Gastroesophageal sphincter (tissue), 4 donors: Measurements from ENCODE around the gene HDAC4. TPM values are rescaled to one million over a fixed set of nuclear protein-coding genes. Genes with fewer than 3 reads are reported as not detected.

ENCODE experiments used
- ATAC-seq: fragments of 150-250 bp; one replicate; pipeline ENCODE4 v1.9.1; 2016; ENCODE audit warnings: mild to moderate bottlenecking, moderate library complexity
- H3K27ac ChIP-seq, 4 donors: fragments of 200-600 bp; sonication (generic) in 3 of 4; 1 replicate in 3 of 4; 2 replicates in 1 of 4; pipeline ENCODE4 v1.5.1; 2016 to 2019
- H3K27me3 ChIP-seq: fragments of 200-600 bp; sonication (generic); one replicate; pipeline ENCODE4 v1.5.1; 2019
- H3K36me3 ChIP-seq, 2 donors: fragments of 200-600 bp; sonication (generic); one replicate each; pipeline ENCODE4 v1.5.1; 2019; ENCODE audit warnings: control low read depth in 1 of 2
- H3K4me1 ChIP-seq, 3 donors: fragments of 200-600 bp; sonication (generic); 1 replicate in 2 of 3; 2 replicates in 1 of 3; pipeline ENCODE4 v1.5.1; 2016 to 2019; ENCODE audit warnings: control low read depth in 2 of 3
- H3K4me3 ChIP-seq, 2 donors: fragments of 200-600 bp; sonication (generic); one replicate each; pipeline ENCODE4 v1.5.1; 2019; ENCODE audit warnings: mild to moderate bottlenecking in 1 of 2, moderate library complexity in 1 of 2
- H3K9me3 ChIP-seq, 3 donors: fragments of 200-600 bp; sonication (generic); one replicate each; pipeline ENCODE4 v1.5.1; 2017 to 2019; ENCODE audit warnings: control low read depth in 2 of 3
- CTCF ChIP-seq, 4 experiments: fragments of 200-600 bp in 2 of 4; fragments of 450-650 bp in 2 of 4; sonication (generic) in 1 of 4; IDR thresholded peaks; one replicate each; pipeline ENCODE4 v1.5.1; 2017 to 2019; ENCODE audit warnings: antibody characterized with exemption in 4 of 4, mild to moderate bottlenecking in 2 of 4, moderate library complexity in 2 of 4
- EP300 ChIP-seq: sonication (generic); formaldehyde crosslinking; IDR thresholded peaks from one replicate; pipeline ENCODE4 v1.6.1; 2017; ENCODE audit warnings: antibody characterized with exemption, mild to moderate bottlenecking
- POLR2A ChIP-seq, 2 donors: fragments of 450-650 bp; IDR thresholded peaks; one replicate each; pipeline ENCODE4 v1.6.1; 2017; ENCODE audit warnings: antibody characterized with exemption in 2 of 2, mild to moderate bottlenecking in 2 of 2, moderate library complexity in 1 of 2
- POLR2AphosphoS5 ChIP-seq: sonication (generic); formaldehyde crosslinking; IDR thresholded peaks from one replicate; pipeline ENCODE4 v1.6.1; 2017; ENCODE audit warnings: antibody characterized with exemption
- WGBS, 2 donors: methylation state at CpG; one replicate each; pipeline ENCODE4 v1.1.5; 2018; ENCODE audit warnings: low coverage in 1 of 2; 5-methylcytosine and 5-hydroxymethylcytosine counted together
- total RNA-seq, 4 donors: library from RNA; depleted of rRNA; stranded (reverse); fragments of >200 nt; gene quantifications; one replicate each; pipeline ENCODE4 v1.1.0, GENCODE V29; 2016

Gene HDAC4
- total RNA-seq, 4 donors from 2014 or later = 41.3 to 104 (median 85.8) TPM

- no peak for TF ChIP-seq EP300
- TF ChIP-seq POLR2AphosphoS5 = peak; percentile 56
- Histone ChIP-seq H3K9me3 (no peaks in the 10 kb centered on the region), H3K4me1 (peaks cover 0 to 20% (median 4%) of the 10 kb centered on the region in 3 donors), H3K27me3 (no peaks in the 10 kb centered on the region), H3K36me3 (peaks cover 0 to 89% of the 10 kb centered on the region in 2 donors), H3K27ac (peak overlapping the region in 3 of 4 donors; percentile 77 to 80 (median 79)), H3K4me3 (no peak overlapping the region)
- 56% methylated on average over 6 of the region's 16 CpGs; no CpG with 5 or more reads in 1 of the 2 donors for WGBS, 2 donors
- peak; percentile 87 for ATAC-seq
Measured at GRCh38 chr2:239151201-239152131, 249.4 kb downstream of the HDAC4 start.

GRCh38 chr2:239150125-239151011, 250.5 kb downstream of the HDAC4 start:
- Histone ChIP-seq H3K27me3 (no peaks in the 10 kb centered on the region), H3K4me3 (no peak overlapping the region), H3K4me1 (peaks cover 0 to 20% (median 4%) of the 10 kb centered on the region in 3 donors), H3K9me3 (no peaks in the 10 kb centered on the region), H3K27ac (peak overlapping the region in 3 of 4 donors; percentile 77 to 80 (median 79)), H3K36me3 (peaks cover 0 to 89% of the 10 kb centered on the region in 2 donors)
- TF ChIP-seq CTCF (IDR thresholded peaks at IDR 0.05) = no peak
- no peak for TF ChIP-seq POLR2AphosphoS5
- WGBS, 2 donors = 76 to 87% methylated on average over 6 to 9 of the region's 9 CpGs
- ATAC-seq = no peak

GRCh38 chr2:239149501-239149900, 251.3 kb downstream of the HDAC4 start:
- Histone ChIP-seq H3K36me3 (peaks cover 0 to 89% of the 10 kb centered on the region in 2 donors), H3K4me3 (no peak overlapping the region), H3K27me3 (no peaks in the 10 kb centered on the region), H3K9me3 (no peaks in the 10 kb centered on the region), H3K27ac (peak overlapping the region in 1 of 4 donors; percentile 80), H3K4me1 (peaks cover 0 to 20% (median 4%) of the 10 kb centered on the region in 3 donors)
- ATAC-seq = no peak
- 91 to 100% methylated on average over 1 to 7 of the region's 17 CpGs for WGBS, 2 donors
- no peak for TF ChIP-seq EP300
- TF ChIP-seq POLR2A (IDR thresholded peaks at IDR 0.05) = no peak
- TF ChIP-seq CTCF (IDR thresholded peaks at IDR 0.05) = no peak
- no peak for TF ChIP-seq POLR2AphosphoS5

DNA sequence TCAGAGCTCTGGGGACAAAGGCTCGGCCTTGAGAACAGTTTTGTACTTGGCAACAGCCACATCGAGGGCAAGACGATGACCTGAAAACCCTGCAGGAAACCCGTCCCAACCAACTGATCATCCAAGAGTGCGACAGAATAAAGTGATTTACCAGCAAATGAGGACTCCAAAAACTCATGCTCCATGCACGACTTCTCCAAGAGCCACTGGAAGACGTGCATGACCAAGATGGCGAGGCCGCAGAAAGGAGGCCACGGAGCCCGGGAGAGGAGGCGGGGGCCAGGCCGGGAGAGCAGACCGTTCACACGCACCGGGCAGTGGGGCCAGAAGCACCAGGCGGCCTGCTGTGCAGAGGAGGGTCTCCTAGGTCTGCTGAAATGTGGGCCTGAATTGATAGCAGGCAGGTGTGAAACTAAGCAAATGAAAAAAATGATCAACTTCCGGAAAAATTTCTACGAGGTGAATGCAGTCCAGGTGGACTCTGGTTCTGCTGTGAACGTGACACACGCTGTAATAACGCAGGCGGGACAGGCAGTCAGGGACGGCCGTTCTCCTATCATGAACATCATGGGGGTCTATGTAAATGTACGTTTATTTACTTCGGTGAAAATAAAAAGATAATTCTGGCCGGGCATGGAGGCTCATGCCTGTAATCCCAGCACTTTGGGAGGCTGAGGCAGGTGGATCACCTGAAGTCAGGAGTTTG, 252.2 kb downstream of the HDAC4 start:
- no peaks in the 10 kb centered on the region for H3K9me3 ChIP-seq
- no peak for TF ChIP-seq CTCF (IDR thresholded peaks at IDR 0.05)
- no peak for TF ChIP-seq POLR2AphosphoS5
- no peak for TF ChIP-seq POLR2A (IDR thresholded peaks at IDR 0.05)
- no peak for TF ChIP-seq EP300
- 90 to 91% methylated on average over 16 to 21 of the region's 28 CpGs for WGBS, 2 donors
- peaks cover 0 to 28% (median 4%) of the 10 kb centered on the region in 3 donors for H3K4me1 ChIP-seq
- H3K36me3 ChIP-seq = peaks cover 0 to 89% of the 10 kb centered on the region in 2 donors
- no peak overlapping the region for H3K4me3 ChIP-seq
- no peak for ATAC-seq
- no peaks in the 10 kb centered on the region for H3K27me3 ChIP-seq
- H3K27ac ChIP-seq = no peak overlapping the region
